ENCODE measurements around the gene NSUN7.

NSUN7 gene

GRCh38 chr4:40822420-40823166 is 72.8 kb downstream of the NSUN7 start:
- H3K27ac ChIP-seq (ENCODE audit: low read length) = no peak overlapping the region
- TF ChIP-seq EZH2phosphoT487 (IDR thresholded peaks at IDR 0.05; ENCODE audit: low read depth) (no peak), CTCF (IDR thresholded peaks at IDR 0.05; ENCODE audit: low read depth, low read length) (no peak)

GRCh38 chr4:40825014-40825838 is 75.5 kb downstream of the NSUN7 start:
- no peaks in the 10 kb centered on the region for H3K9me3 ChIP-seq (ENCODE audit: insufficient read depth, low read length)
- no peak overlapping the region for H2AFZ ChIP-seq (ENCODE audit: low read depth, low read length)
- TF ChIP-seq EZH2phosphoT487 (IDR thresholded peaks at IDR 0.05; ENCODE audit: low read depth) (no peak), CTCF (IDR thresholded peaks at IDR 0.05; ENCODE audit: low read depth, low read length) (no peak)
- H3K79me2 ChIP-seq (ENCODE audit: low read length) = no peaks in the 10 kb centered on the region
- H3K4me1 ChIP-seq (ENCODE audit: low read length) = peaks cover 9% of the 10 kb centered on the region
- no peak overlapping the region for H3K9ac ChIP-seq (ENCODE audit: low read length)
- no peaks in the 10 kb centered on the region for H4K20me1 ChIP-seq (ENCODE audit: insufficient read depth, low read length)
- H3K27ac ChIP-seq (ENCODE audit: low read length) = no peak overlapping the region
- no peaks in the 10 kb centered on the region for H3K27me3 ChIP-seq (ENCODE audit: low read depth, low read length)
- peaks cover 23% of the 10 kb centered on the region for H3K36me3 ChIP-seq (replicated peaks; ENCODE audit: low read depth, low read length)
- peak overlapping the region; percentile 26; the same call in 1 of the 2 replicates for H3K4me2 ChIP-seq (ENCODE audit: low read length)
- H3K4me3 ChIP-seq (ENCODE audit: low read length) = no peak overlapping the region

More at GRCh38 chr4:40822420-40823166, 72.8 kb downstream of the NSUN7 start:
- Histone ChIP-seq H3K27me3 (ENCODE audit: low read depth, low read length) (no peaks in the 10 kb centered on the region), H4K20me1 (ENCODE audit: insufficient read depth, low read length) (no peaks in the 10 kb centered on the region), H3K4me2 (ENCODE audit: low read length) (no peak overlapping the region), H3K4me1 (ENCODE audit: low read length) (peaks cover 9% of the 10 kb centered on the region), H3K4me3 (ENCODE audit: low read length) (no peak overlapping the region), H3K36me3 (replicated peaks; ENCODE audit: low read depth, low read length) (peaks cover 9% of the 10 kb centered on the region), H3K79me2 (ENCODE audit: low read length) (no peaks in the 10 kb centered on the region), H3K9me3 (ENCODE audit: insufficient read depth, low read length) (no peaks in the 10 kb centered on the region), H2AFZ (ENCODE audit: low read depth, low read length) (no peak overlapping the region), H3K9ac (ENCODE audit: low read length) (no peak overlapping the region)

GRCh38 chr4:40826821-40827220 is 77.1 kb downstream of the NSUN7 start:
- Histone ChIP-seq H3K4me2 (ENCODE audit: low read length) (no peak overlapping the region), H3K4me1 (ENCODE audit: low read length) (peaks cover 9% of the 10 kb centered on the region), H3K27ac (ENCODE audit: low read length) (no peak overlapping the region), H3K79me2 (ENCODE audit: low read length) (no peaks in the 10 kb centered on the region), H3K9me3 (ENCODE audit: insufficient read depth, low read length) (no peaks in the 10 kb centered on the region), H2AFZ (ENCODE audit: low read depth, low read length) (no peak overlapping the region), H3K36me3 (replicated peaks; ENCODE audit: low read depth, low read length) (peaks cover 20% of the 10 kb centered on the region), H3K9ac (ENCODE audit: low read length) (no peak overlapping the region), H3K4me3 (ENCODE audit: low read length) (no peak overlapping the region), H3K27me3 (ENCODE audit: low read depth, low read length) (no peaks in the 10 kb centered on the region), H4K20me1 (ENCODE audit: insufficient read depth, low read length) (no peaks in the 10 kb centered on the region)
- TF ChIP-seq CTCF (IDR thresholded peaks at IDR 0.05; ENCODE audit: low read depth, low read length) (no peak), EZH2phosphoT487 (IDR thresholded peaks at IDR 0.05; ENCODE audit: low read depth) (no peak)

GRCh38 chr4:40827758-40828157 is 78.0 kb downstream of the NSUN7 start:
- no peak overlapping the region for H3K4me2 ChIP-seq (ENCODE audit: low read length)
- no peaks in the 10 kb centered on the region for H3K9me3 ChIP-seq (ENCODE audit: insufficient read depth, low read length)
- no peak overlapping the region for H3K4me3 ChIP-seq (ENCODE audit: low read length)
- no peaks in the 10 kb centered on the region for H3K27me3 ChIP-seq (ENCODE audit: low read depth, low read length)
- no peaks in the 10 kb centered on the region for H4K20me1 ChIP-seq (ENCODE audit: insufficient read depth, low read length)
- TF ChIP-seq CTCF (IDR thresholded peaks at IDR 0.05; ENCODE audit: low read depth, low read length) (no peak), EZH2phosphoT487 (IDR thresholded peaks at IDR 0.05; ENCODE audit: low read depth) (no peak)
- H2AFZ ChIP-seq (ENCODE audit: low read depth, low read length) = no peak overlapping the region
- H3K79me2 ChIP-seq (ENCODE audit: low read length) = no peaks in the 10 kb centered on the region
- no peak overlapping the region for H3K27ac ChIP-seq (ENCODE audit: low read length)
- peaks cover 9% of the 10 kb centered on the region for H3K4me1 ChIP-seq (ENCODE audit: low read length)
- H3K9ac ChIP-seq (ENCODE audit: low read length) = no peak overlapping the region
- H3K36me3 ChIP-seq (replicated peaks; ENCODE audit: low read depth, low read length) = peaks cover 20% of the 10 kb centered on the region

Data from OCI-LY3 (cell line).